A673 (cell line): ENCODE measurements around the gene SSH2. TPM values are rescaled to one million over a fixed set of nuclear protein-coding genes. Genes with fewer than 3 reads are reported as not detected.

Experiments used
- BruUV-seq: library from RNA; stranded (reverse); fragments of 400-500 nt; replicated peaks from 2 replicates; lab custom pipeline; 2021; lab: Mats Ljungman, UMichigan
- CTCF ChIA-PET: fragments of 300-600 bp; sonication (Branson Sonifier 250); formaldehyde crosslinking; loops from one replicate; lab custom pipeline; 2022; ENCODE audit warnings: antibody characterized with exemption; lab: Charles Lee
- POLR2A ChIA-PET: fragments of 300-600 bp; sonication (Branson Sonifier 250); formaldehyde crosslinking; loops from one replicate; lab custom pipeline; 2022; ENCODE audit warnings: antibody characterized with exemption; ENCODE audit not compliant: low non-redundant PET; lab: Charles Lee
- DNase-seq: peaks from one replicate; pipeline ENCODE4 v3.0.0-alpha.2; 2015; ENCODE audit warnings: low spot score
- H3K27ac ChIP-seq: fragments of 200-600 bp; sonication (generic); 2 replicates; pipeline ENCODE4 v1.5.1; 2016; ENCODE audit warnings: mixed run types, low read depth, mild to moderate bottlenecking, mixed read lengths, antibody characterized with exemption, low read length; ENCODE audit not compliant: poor library complexity, severe bottlenecking
- H3K27me3 ChIP-seq: fragments of 200-600 bp; sonication (generic); replicated peaks from 2 replicates; pipeline ENCODE4 v1.6.1; 2017; ENCODE audit warnings: mixed run types, low read depth, mild to moderate bottlenecking, mixed read lengths, antibody characterized with exemption, low read length; ENCODE audit not compliant: insufficient read depth, poor library complexity
- H3K36me3 ChIP-seq: fragments of 200-600 bp; sonication (generic); 2 replicates; pipeline ENCODE4 v1.6.1; 2016; ENCODE audit warnings: mixed run types, mild to moderate bottlenecking, mixed read lengths, antibody characterized with exemption, low read length; ENCODE audit not compliant: insufficient read depth, poor library complexity, severe bottlenecking
- H3K4me1 ChIP-seq: fragments of 200-600 bp; sonication (generic); 2 replicates; pipeline ENCODE4 v1.6.1; 2017; ENCODE audit warnings: mixed run types, mild to moderate bottlenecking, mixed read lengths, antibody characterized with exemption, low read length; ENCODE audit not compliant: insufficient read depth, poor library complexity, severe bottlenecking
- H3K4me3 ChIP-seq: fragments of 200-600 bp; sonication (generic); 2 replicates; pipeline ENCODE4 v1.5.1; 2016; ENCODE audit warnings: low read depth, mixed run types, mild to moderate bottlenecking, mixed read lengths, low read length; ENCODE audit not compliant: poor library complexity, severe bottlenecking
- H3K9me3 ChIP-seq: fragments of 200-600 bp; sonication (generic); 2 replicates; pipeline ENCODE4 v1.6.1; 2016; ENCODE audit warnings: mixed run types, low read depth, mild to moderate bottlenecking, mixed read lengths, antibody characterized with exemption, low read length; ENCODE audit not compliant: poor library complexity, severe bottlenecking
- CTCF ChIP-seq: fragments of 300-800, 200-600 bp; sonication (generic); conservative IDR thresholded peaks from 2 replicates; pipeline ENCODE4 v1.5.1; 2017; ENCODE audit warnings: low read depth, mild to moderate bottlenecking, antibody characterized with exemption, low read length, moderate library complexity, mixed read lengths
- EZH2 ChIP-seq: fragments of 200-600 bp; sonication (generic); IDR thresholded peaks from 2 replicates; pipeline ENCODE4 v1.6.1; 2017; ENCODE audit warnings: borderline replicate concordance, low read depth, mild to moderate bottlenecking, mixed read lengths, antibody characterized with exemption, low read length; ENCODE audit not compliant: poor library complexity, severe bottlenecking
- intact Hi-C: fragments of 100-400 bp; cut with micrococcal nuclease; formaldehyde crosslinking; loops from one replicate; pipeline ENCODE4 v1.10.0; 2022; ENCODE audit not compliant: unreplicated experiment
- total RNA-seq: library from RNA; stranded (reverse); gene quantifications from 2 replicates; pipeline ENCODE4 v1.2.3, GENCODE V29; 2021

The SSH2 gene
- total RNA-seq, 1 experiment from 2014 or later: 75.5 TPM

GRCh38 chr17:29582254-29582765 is 347.7 kb downstream of the SSH2 start:
- Histone ChIP-seq H3K4me3 (no peak overlapping the region), H3K36me3 (peaks cover 62% of the 10 kb centered on the region), H3K9me3 (no peaks in the 10 kb centered on the region), H3K4me1 (peaks cover 29% of the 10 kb centered on the region), H3K27me3 (no peaks in the 10 kb centered on the region), H3K27ac (no peak overlapping the region)
- ChIA-PET POLR2A (interaction anchor here (0.5 kb wide), 1 partner anchor 474 kb away, joined by 4 read pairs; no protein-coding TSS in a partner anchor), CTCF (interaction anchor here (0.6 kb wide), 2 partner anchors 45 to 514 kb away, joined by 5 to 9 read pairs; no protein-coding TSS in a partner anchor)
- BruUV-seq: no TSS peak
- TF ChIP-seq EZH2: no peak
- TF ChIP-seq CTCF: no peak
- intact Hi-C loops: loop anchor here (5.0 kb wide), 1 partner anchor 350 kb away; the partner anchor contains the start of gene SSH2
- no peak for DNase-seq

DNA sequence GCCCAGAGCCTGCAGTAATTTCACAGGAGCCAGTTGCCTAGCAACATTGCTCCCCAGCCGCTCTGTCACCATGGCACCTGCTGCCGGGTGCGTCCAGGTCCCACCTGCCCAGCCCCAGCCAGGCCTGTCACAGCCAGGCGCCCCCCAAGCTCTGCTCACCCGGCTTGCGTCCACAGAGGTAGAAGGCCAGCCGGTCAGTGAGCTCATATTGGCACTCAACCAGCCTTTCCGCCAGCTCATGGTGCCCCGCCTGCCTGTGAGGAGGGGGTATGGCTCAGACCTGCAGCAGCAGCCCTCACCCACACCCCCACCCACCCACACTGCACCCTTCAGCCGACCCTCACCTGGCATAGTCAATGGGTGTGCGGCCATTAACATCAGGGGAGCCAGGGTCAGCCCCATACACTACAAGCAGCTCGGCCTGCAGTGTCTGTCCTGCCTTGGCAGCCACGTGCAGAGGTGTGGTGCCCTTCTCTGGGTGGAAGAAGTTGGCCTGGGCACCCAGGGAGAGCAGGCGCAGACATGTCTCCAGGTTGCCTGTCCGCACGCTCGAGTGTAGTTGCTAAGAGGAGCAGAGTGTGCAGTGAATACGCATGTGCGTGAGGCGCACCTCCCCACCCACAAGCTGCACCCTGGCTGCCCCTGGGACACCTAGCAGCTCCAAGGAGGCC is 348.3 kb downstream of the SSH2 start:
- ChIA-PET CTCF (interaction anchor here (0.6 to 1.6 kb wide), 4 partner anchors 9 to 515 kb away, joined by 5 to 9 read pairs (median 8); no protein-coding TSS in a partner anchor), POLR2A (interaction anchor here (0.5 to 0.6 kb wide), 2 partner anchors 310 to 474 kb away, joined by 4 to 26 read pairs; no protein-coding TSS in a partner anchor)
- intact Hi-C loops: loop anchor here (2.0 to 5.0 kb wide), 2 partner anchors 351 to 511 kb away; partner anchors contain the start of gene SSH2
- peaks cover 24% of the 10 kb centered on the region for H3K4me1 ChIP-seq
- H3K27ac ChIP-seq: no peak overlapping the region
- no peaks in the 10 kb centered on the region for H3K9me3 ChIP-seq
- no peak overlapping the region for H3K4me3 ChIP-seq
- TF ChIP-seq CTCF: no peak
- no peak for TF ChIP-seq EZH2
- no peak for DNase-seq
- H3K27me3 ChIP-seq: no peaks in the 10 kb centered on the region
- peaks cover 66% of the 10 kb centered on the region for H3K36me3 ChIP-seq
- no TSS peak for BruUV-seq

DNA sequence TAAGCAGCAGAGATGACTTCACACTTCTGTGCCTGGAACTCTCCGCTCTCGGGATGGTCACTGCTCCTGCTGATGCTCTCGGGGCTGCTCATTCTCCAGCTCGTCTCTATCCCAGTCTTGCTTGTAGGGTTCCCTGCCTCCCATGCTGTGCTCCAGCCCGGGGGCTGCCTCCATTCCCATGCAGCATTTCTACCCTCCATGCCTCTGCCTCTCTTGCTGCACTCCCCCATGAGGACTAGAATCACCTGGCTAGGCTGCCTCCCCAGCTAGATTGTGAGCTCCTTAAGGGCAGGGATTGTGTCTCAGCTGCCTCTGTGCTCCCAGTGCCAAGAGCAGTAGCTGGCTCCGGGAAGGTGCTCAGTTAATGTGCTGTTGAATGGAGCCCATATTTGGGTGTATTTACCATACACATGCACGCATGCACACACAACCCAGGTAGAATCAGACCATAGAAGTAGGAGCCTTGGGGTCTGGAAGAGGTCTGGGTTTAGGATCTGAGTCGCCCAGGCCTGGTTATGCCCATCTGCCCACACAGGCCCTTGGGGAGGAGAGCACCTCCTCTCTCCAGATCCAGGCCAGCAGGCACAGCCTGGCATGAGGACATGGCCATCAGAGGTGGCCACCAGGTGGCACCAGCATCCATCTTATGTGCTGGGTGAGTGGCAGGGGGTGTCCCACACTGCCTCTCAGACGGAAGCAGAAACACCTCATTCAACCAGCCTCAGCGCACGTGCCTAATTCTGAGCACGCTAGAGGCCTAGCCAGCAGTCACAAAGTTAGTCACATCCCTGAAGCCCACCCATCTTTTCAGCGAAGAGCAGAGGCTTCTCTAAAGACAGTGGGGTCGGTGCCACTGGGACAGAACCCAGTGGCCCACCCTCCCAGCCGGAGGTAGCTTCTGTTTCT is 349.9 kb downstream of the SSH2 start:
- BruUV-seq: no TSS peak
- TF ChIP-seq EZH2 (no peak), CTCF (peak; percentile 93)
- ChIA-PET CTCF (interaction anchor here (0.6 to 1.6 kb wide), 7 partner anchors 12 to 513 kb away, joined by 3 to 9 read pairs (median 3); no protein-coding TSS in a partner anchor), POLR2A (interaction anchor here (0.6 kb wide), 1 partner anchor 11 kb away, joined by 3 read pairs; no protein-coding TSS in a partner anchor)
- H3K27ac ChIP-seq: no peak overlapping the region
- H3K27me3 ChIP-seq: no peaks in the 10 kb centered on the region
- H3K4me3 ChIP-seq: no peak overlapping the region
- peak; percentile 91 for DNase-seq
- H3K9me3 ChIP-seq: no peaks in the 10 kb centered on the region
- peaks cover 12% of the 10 kb centered on the region for H3K4me1 ChIP-seq
- H3K36me3 ChIP-seq: peaks cover 82% of the 10 kb centered on the region
- intact Hi-C loops: loop anchor here (1.0 to 5.0 kb wide), 3 partner anchors 11 to 513 kb away; partner anchors contain the start of gene SSH2
